ENCODE data around the gene ROBO1. TPM values are rescaled to one million over a fixed set of nuclear protein-coding genes. Genes with fewer than 3 reads are reported as not detected.

Gene ROBO1
- total and polyA plus RNA-seq, 3 experiments from 2014 or later: 0.54 to 0.59 (median 0.55) TPM

DNA sequence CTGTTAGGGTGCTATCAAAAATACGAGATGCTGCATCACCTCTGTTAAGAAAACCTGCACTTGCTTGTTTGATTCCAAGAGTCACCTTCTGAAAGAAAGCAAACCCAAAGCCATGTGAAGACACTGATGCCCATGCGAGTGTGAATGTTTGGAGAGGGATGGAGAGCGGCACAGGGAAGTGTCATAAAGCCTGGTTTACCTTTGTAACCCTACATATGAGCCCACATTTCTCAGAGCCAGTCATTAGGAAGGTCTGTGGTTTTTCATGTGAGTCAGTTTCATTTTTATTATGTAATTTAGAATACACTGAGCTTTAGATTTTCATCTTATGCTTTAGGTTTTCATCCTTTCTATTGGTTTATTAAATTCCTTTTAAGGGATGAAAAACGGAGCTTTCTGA lies 896.8 kb downstream of the ROBO1 start:
- Mint-ChIP-seq H3K4me1 (no peaks in the 10 kb centered on the region), H3K4me3 (no peak overlapping the region), H3K9me3 (peaks cover 7 to 30% (median 11%) of the 10 kb centered on the region in 5 donors), H3K27ac (no peak overlapping the region), H3K36me3 (peaks cover 0 to 1% (median 0%) of the 10 kb centered on the region in 3 donors), H3K27me3 (no peaks in the 10 kb centered on the region)
- CTCF ChIA-PET: no interaction called here
- Histone ChIP-seq H3K9me3 (ENCODE audit: low read length) (no peaks in the 10 kb centered on the region), H3K27me3 (ENCODE audit: insufficient read depth, low read length, poor library complexity, severe bottlenecking) (no peaks in the 10 kb centered on the region), H3K36me3 (ENCODE audit: insufficient read depth, low read length) (no peaks in the 10 kb centered on the region), H3K4me1 (ENCODE audit: insufficient read depth, low read length) (no peaks in the 10 kb centered on the region), H3K4me3 (ENCODE audit: low read length) (no peak overlapping the region), H3K27ac (ENCODE audit: low read depth, low read length) (no peak overlapping the region)
- POLR2A ChIA-PET: no interaction called here
- no peak for DNase-seq

DNA sequence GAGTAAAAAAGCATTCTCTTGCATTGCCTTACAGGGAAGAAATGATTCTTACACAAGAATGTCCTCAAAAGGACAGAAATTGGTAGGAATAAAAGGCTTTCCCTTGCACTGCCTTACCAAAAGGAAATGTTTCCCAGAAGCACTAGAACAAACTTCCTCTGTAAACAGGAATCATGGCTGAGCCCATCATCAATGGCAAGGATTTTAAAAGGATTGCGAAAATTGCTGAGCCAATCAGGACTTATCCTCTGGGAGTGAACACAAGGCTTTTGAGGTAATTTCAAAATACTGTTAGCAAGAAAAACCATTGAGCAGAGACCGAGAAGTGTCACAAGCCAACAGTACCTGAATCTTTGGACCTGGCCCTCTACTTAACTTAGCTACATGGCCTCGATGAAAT lies 897.3 kb downstream of the ROBO1 start:
- Mint-ChIP-seq H3K9me3 (peaks cover 7 to 24% (median 7%) of the 10 kb centered on the region in 5 donors), H3K27me3 (no peaks in the 10 kb centered on the region), H3K4me1 (no peaks in the 10 kb centered on the region), H3K4me3 (no peak overlapping the region), H3K27ac (no peak overlapping the region), H3K36me3 (peaks cover 0 to 1% (median 0%) of the 10 kb centered on the region in 3 donors)
- CTCF ChIA-PET: no interaction called here
- Histone ChIP-seq H3K4me1 (ENCODE audit: insufficient read depth, low read length) (no peaks in the 10 kb centered on the region), H3K4me3 (ENCODE audit: low read length) (no peak overlapping the region), H3K27me3 (ENCODE audit: insufficient read depth, low read length, poor library complexity, severe bottlenecking) (no peaks in the 10 kb centered on the region), H3K27ac (ENCODE audit: low read depth, low read length) (no peak overlapping the region), H3K36me3 (ENCODE audit: insufficient read depth, low read length) (no peaks in the 10 kb centered on the region), H3K9me3 (ENCODE audit: low read length) (no peaks in the 10 kb centered on the region)
- no peak for DNase-seq
- POLR2A ChIA-PET: no interaction called here

DNA sequence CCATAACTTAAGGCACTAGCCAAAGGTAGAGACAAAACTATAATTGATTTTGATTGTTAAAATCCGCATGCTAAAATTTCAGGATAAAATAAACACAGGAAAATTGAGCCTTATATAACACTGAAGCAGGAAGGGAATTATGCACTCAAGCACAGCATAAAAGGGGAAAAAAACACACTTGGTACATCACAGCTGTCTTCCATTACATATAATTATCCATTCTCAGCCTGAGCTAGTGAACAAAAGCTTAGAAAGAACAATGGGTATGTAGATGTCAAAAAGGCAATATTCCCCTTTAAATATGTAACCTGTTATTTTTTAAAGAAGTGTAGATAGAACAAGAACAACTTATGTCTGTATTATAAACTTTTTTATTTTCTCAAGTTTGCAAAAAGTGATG lies 899.2 kb downstream of the ROBO1 start:
- Histone ChIP-seq H3K4me3 (ENCODE audit: low read length) (no peak overlapping the region), H3K27me3 (ENCODE audit: insufficient read depth, low read length, poor library complexity, severe bottlenecking) (no peaks in the 10 kb centered on the region), H3K4me1 (ENCODE audit: insufficient read depth, low read length) (no peaks in the 10 kb centered on the region), H3K27ac (ENCODE audit: low read depth, low read length) (no peak overlapping the region), H3K36me3 (ENCODE audit: insufficient read depth, low read length) (no peaks in the 10 kb centered on the region), H3K9me3 (ENCODE audit: low read length) (no peaks in the 10 kb centered on the region)
- DNase-seq: no peak
- Mint-ChIP-seq H3K36me3 (peaks cover 0 to 1% (median 0%) of the 10 kb centered on the region in 3 donors), H3K4me3 (no peak overlapping the region), H3K27ac (no peak overlapping the region), H3K27me3 (no peaks in the 10 kb centered on the region), H3K9me3 (peaks cover 7 to 26% (median 8%) of the 10 kb centered on the region in 5 donors), H3K4me1 (no peaks in the 10 kb centered on the region)
- ChIA-PET POLR2A (no interaction called here), CTCF (no interaction called here)

DNA sequence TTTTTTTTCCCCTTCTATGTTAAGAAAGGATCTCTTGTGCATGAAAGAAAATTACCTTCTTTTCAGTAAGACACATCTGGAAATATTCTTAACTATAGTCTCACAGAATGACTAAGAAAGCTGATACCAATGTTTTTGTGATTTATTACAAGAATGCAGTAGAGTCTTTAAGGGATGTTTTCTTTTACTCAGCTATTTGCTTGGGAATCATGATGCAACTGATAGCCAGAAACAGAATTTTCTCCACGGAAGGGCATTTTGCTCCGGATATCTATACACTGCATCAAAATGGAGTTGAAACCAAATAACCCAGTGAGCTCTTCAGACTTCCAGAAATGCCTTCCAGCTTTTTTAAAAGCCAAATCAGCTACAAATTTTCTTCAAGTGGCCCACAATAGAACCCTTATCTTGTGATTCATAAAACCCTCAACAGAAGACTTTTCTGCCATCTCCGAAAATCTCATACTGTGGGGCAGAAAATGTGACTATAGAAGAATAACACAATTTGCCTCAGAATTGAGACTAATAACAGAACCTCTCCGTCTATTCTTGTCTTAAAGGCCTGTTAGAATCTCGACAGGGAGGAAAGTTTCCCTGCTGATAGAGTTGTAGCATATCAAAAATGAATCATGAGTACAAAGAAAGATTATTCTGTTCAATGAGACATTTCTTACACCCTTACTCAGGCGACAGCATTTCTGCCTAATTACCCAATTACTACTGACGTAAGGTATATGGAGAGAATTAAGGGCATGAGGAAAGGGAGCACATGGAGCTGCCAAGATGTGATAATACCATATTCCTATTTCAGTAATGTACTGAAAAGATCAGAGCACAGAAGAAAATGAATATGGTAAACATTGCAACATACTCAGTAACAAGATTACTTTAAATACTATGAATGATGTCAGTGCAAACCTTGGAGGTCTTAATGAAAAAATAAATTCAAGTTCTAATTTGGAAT lies 900.1 kb downstream of the ROBO1 start:
- no peaks in the 10 kb centered on the region for H3K27me3 Mint-ChIP-seq
- Histone ChIP-seq H3K27me3 (ENCODE audit: insufficient read depth, low read length, poor library complexity, severe bottlenecking) (no peaks in the 10 kb centered on the region), H3K27ac (ENCODE audit: low read depth, low read length) (no peak overlapping the region), H3K9me3 (ENCODE audit: low read length) (no peaks in the 10 kb centered on the region), H3K36me3 (ENCODE audit: insufficient read depth, low read length) (no peaks in the 10 kb centered on the region), H3K4me3 (ENCODE audit: low read length) (no peak overlapping the region), H3K4me1 (ENCODE audit: insufficient read depth, low read length) (no peaks in the 10 kb centered on the region)
- no peak for DNase-seq
- peaks cover 0 to 1% (median 0%) of the 10 kb centered on the region in 3 donors for H3K36me3 Mint-ChIP-seq
- peaks cover 7 to 26% (median 14%) of the 10 kb centered on the region in 5 donors for H3K9me3 Mint-ChIP-seq
- H3K4me3 Mint-ChIP-seq: no peak overlapping the region
- CTCF ChIA-PET: no interaction called here
- no peak overlapping the region for H3K27ac Mint-ChIP-seq
- POLR2A ChIA-PET: no interaction called here
- H3K4me1 Mint-ChIP-seq: no peaks in the 10 kb centered on the region

DNA sequence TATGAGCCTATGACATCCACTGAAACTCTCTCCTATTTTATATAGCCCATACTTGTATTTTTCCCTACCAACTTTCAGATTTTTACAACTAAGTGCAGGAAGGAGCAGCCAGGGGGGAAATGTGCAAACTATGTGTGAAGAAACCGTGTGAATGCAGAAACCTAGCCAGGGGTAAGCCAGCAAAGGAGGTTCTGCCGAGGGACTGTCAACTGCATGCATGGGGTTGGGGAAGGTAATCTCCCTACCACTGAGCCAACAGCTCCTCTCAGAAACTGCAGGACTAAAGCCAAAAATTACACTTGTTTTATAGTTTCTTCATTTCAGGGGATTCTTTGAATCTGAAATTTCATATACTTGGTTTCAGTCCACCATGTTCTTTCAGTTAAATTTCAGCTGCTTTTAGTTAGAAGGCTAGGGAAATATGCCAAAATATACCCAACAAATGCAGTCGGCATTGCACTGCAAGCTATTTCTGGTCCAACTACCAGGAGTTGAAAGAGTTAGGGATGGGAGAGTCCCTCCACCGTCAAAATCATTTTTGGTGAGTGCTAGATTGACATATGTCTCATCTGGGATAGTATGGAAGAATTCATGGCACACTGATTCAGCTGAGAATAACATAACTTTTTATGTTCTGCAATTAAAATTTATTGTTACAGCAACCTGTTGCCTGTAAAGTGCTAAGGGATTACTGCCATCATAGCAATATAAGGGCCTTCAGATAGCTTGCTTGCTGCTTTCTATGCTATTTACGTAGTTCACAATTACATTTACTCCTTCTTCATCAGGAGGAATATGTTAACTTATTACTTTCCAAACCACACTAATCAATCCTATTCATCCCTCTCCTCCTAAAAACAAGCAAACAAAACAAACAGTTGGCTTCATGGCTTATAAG lies 904.2 kb downstream of the ROBO1 start:
- Mint-ChIP-seq H3K4me1 (no peaks in the 10 kb centered on the region), H3K4me3 (no peak overlapping the region), H3K36me3 (peaks cover 0 to 4% (median 0%) of the 10 kb centered on the region in 3 donors), H3K27me3 (no peaks in the 10 kb centered on the region), H3K27ac (no peak overlapping the region), H3K9me3 (peaks cover 14 to 26% (median 18%) of the 10 kb centered on the region in 5 donors)
- H3K4me1 ChIP-seq (ENCODE audit: insufficient read depth, low read length): no peaks in the 10 kb centered on the region
- H3K36me3 ChIP-seq (ENCODE audit: insufficient read depth, low read length): no peaks in the 10 kb centered on the region
- CTCF ChIA-PET: no interaction called here
- POLR2A ChIA-PET: no interaction called here
- H3K9me3 ChIP-seq (ENCODE audit: low read length): no peaks in the 10 kb centered on the region
- no peak for DNase-seq
- H3K27ac ChIP-seq (ENCODE audit: low read depth, low read length): no peak overlapping the region
- H3K4me3 ChIP-seq (ENCODE audit: low read length): no peak overlapping the region
- H3K27me3 ChIP-seq (ENCODE audit: insufficient read depth, low read length, poor library complexity, severe bottlenecking): no peaks in the 10 kb centered on the region

DNA sequence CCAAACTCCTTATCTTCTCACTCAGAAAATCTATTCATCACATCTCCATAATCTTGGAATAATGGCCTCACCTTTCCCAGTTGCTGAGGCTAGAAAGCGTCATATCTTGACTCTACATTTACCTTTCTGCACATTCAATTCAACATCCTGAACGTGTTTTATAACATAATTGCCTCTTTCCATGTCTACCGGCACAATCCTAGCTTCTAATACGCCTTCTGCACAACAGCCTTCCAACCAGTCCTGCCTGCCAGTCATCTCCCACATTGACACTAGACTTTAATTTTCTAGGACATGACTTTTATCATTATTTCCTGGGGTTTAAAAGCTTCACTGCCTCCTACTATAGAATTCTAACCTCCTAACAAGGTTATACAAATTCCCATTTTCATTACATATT lies 906.6 kb downstream of the ROBO1 start:
- H3K4me1 ChIP-seq (ENCODE audit: insufficient read depth, low read length): no peaks in the 10 kb centered on the region
- Mint-ChIP-seq H3K4me3 (no peak overlapping the region), H3K4me1 (no peaks in the 10 kb centered on the region), H3K36me3 (peaks cover 0 to 2% (median 0%) of the 10 kb centered on the region in 3 donors), H3K27me3 (no peaks in the 10 kb centered on the region), H3K9me3 (peaks cover 11 to 31% (median 16%) of the 10 kb centered on the region in 5 donors), H3K27ac (no peak overlapping the region)
- no peak overlapping the region for H3K27ac ChIP-seq (ENCODE audit: low read depth, low read length)
- no peak for DNase-seq
- ChIA-PET POLR2A (no interaction called here), CTCF (no interaction called here)
- no peak overlapping the region for H3K4me3 ChIP-seq (ENCODE audit: low read length)
- H3K36me3 ChIP-seq (ENCODE audit: insufficient read depth, low read length): no peaks in the 10 kb centered on the region
- no peaks in the 10 kb centered on the region for H3K27me3 ChIP-seq (ENCODE audit: insufficient read depth, low read length, poor library complexity, severe bottlenecking)
- no peaks in the 10 kb centered on the region for H3K9me3 ChIP-seq (ENCODE audit: low read length)

DNA sequence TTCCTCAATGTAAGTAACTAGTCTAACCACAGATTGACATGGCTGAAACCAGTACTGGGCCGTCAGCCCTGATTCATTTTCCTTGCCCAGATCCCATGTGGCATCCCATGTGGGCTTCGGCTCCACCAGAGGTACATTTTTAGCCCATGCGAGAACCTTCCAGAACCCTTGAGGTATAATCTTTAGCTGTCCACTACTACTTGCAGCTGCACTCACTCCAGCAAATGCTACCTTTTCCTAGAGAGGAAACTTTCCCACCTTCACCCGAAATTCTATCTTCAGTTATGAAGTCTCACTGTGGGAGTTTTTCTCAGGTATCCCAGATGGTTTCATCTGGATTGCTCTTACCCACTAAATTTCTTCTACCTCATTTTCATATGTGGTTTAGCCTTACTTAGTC lies 907.2 kb downstream of the ROBO1 start:
- Mint-ChIP-seq H3K4me3 (no peak overlapping the region), H3K9me3 (peaks cover 13 to 31% (median 16%) of the 10 kb centered on the region in 5 donors), H3K36me3 (peaks cover 0 to 2% (median 0%) of the 10 kb centered on the region in 3 donors), H3K4me1 (no peaks in the 10 kb centered on the region), H3K27ac (no peak overlapping the region), H3K27me3 (no peaks in the 10 kb centered on the region)
- POLR2A ChIA-PET: no interaction called here
- Histone ChIP-seq H3K4me3 (ENCODE audit: low read length) (no peak overlapping the region), H3K27me3 (ENCODE audit: insufficient read depth, low read length, poor library complexity, severe bottlenecking) (no peaks in the 10 kb centered on the region), H3K27ac (ENCODE audit: low read depth, low read length) (no peak overlapping the region), H3K4me1 (ENCODE audit: insufficient read depth, low read length) (no peaks in the 10 kb centered on the region), H3K9me3 (ENCODE audit: low read length) (no peaks in the 10 kb centered on the region), H3K36me3 (ENCODE audit: insufficient read depth, low read length) (no peaks in the 10 kb centered on the region)
- CTCF ChIA-PET: no interaction called here
- no peak for DNase-seq

DNA sequence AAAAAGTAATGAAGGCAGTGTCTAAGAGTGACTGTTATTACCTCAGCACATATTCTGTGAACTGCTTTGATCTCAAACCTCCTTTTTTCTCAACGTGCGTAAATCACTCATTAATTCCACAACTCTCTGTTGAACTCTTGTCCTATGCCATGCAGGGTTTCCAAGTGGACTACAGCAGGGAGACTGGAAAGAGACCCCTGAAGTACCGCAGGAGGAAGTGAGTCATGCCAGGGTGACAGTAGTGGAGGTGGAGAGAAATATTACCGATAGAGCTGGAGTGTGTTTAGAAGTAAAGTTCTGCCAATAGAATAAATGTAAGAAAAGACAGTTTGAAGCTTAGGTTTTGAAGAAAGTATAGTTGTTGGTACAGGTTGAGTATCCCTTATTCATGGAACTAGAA lies 908.9 kb downstream of the ROBO1 start:
- ChIA-PET POLR2A (no interaction called here), CTCF (no interaction called here)
- H3K9me3 ChIP-seq (ENCODE audit: low read length): no peaks in the 10 kb centered on the region
- H3K27me3 ChIP-seq (ENCODE audit: insufficient read depth, low read length, poor library complexity, severe bottlenecking): no peaks in the 10 kb centered on the region
- H3K27ac Mint-ChIP-seq: no peak overlapping the region
- no peak overlapping the region for H3K27ac ChIP-seq (ENCODE audit: low read depth, low read length)
- no peak overlapping the region for H3K4me3 Mint-ChIP-seq
- peaks cover 12 to 24% (median 14%) of the 10 kb centered on the region in 5 donors for H3K9me3 Mint-ChIP-seq
- no peaks in the 10 kb centered on the region for H3K4me1 Mint-ChIP-seq
- H3K4me1 ChIP-seq (ENCODE audit: insufficient read depth, low read length): no peaks in the 10 kb centered on the region
- H3K36me3 ChIP-seq (ENCODE audit: insufficient read depth, low read length): no peaks in the 10 kb centered on the region
- DNase-seq: no peak
- peaks cover 0 to 2% (median 0%) of the 10 kb centered on the region in 3 donors for H3K36me3 Mint-ChIP-seq
- H3K4me3 ChIP-seq (ENCODE audit: low read length): no peak overlapping the region
- H3K27me3 Mint-ChIP-seq: no peaks in the 10 kb centered on the region
